ENCODE measurements around the gene PDE1A. TPM values are rescaled to one million over a fixed set of nuclear protein-coding genes. Genes with fewer than 3 reads are reported as not detected.

Gene PDE1A
- total and polyA plus RNA-seq, 2 donors (not counting 1 experiment from before 2014, with no cell fraction given): 0.07 TPM; not detected in 1

DNA sequence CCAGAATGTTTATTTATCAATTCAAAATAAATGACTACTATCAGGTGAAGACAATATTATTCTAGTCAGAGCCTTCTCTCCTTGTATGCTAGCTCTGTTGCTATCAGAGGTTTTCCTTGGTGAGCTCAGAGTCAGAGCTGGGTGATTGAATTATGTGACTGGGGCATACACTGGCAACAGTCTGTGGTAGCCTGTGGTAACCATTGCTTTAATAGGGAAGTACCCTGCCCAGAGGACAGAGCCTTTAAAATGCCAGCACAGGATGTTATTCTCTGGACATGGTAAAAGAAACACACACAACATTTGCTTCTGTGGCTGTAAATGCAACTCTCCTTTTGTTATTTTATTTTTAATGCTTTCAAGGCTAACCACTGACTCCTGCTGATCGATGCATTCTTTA, 316.5 kb downstream of the PDE1A start:
- DNase-seq: no peak
- H3K4me2 ChIP-seq (replicated peaks; ENCODE audit: low read depth, low read length, poor library complexity, severe bottlenecking): no peak overlapping the region
- no peak overlapping the region for H3K4me3 ChIP-seq (ENCODE audit: control extremely low read depth in 1 of 5, extremely low read depth in 1 of 5, insufficient read depth in 1 of 5, low read depth in 2 of 5, low read length in 4 of 5)
- ChIA-PET CTCF (no interaction called here), POLR2A (no interaction called here)
- peaks cover 13% of the 10 kb centered on the region for H3K27me3 Mint-ChIP-seq
- no peaks in the 10 kb centered on the region for H4K20me1 ChIP-seq (ENCODE audit: control insufficient read depth, insufficient read depth, low read length, poor library complexity, severe bottlenecking)
- H3K27ac ChIP-seq (ENCODE audit: low read length in 2 of 2): no peak overlapping the region
- H3K9me3 Mint-ChIP-seq (ENCODE audit: insufficient read depth): no peaks in the 10 kb centered on the region
- no peak overlapping the region for H3K9ac ChIP-seq (ENCODE audit: low read length)
- H3K36me3 ChIP-seq (replicated peaks in 1 of 2; ENCODE audit: control extremely low read depth in 1 of 2, control insufficient read depth in 1 of 2, extremely low read depth in 1 of 2, insufficient read depth in 2 of 2, low read length in 1 of 2): no peaks in the 10 kb centered on the region
- no peaks in the 10 kb centered on the region for H3K27me3 ChIP-seq (replicated peaks in 1 of 4; ENCODE audit: control extremely low read depth in 1 of 4, control insufficient read depth in 3 of 4, insufficient read depth in 4 of 4, low read length in 3 of 4)
- no peak overlapping the region for H3K4me3 Mint-ChIP-seq
- ATAC-seq (ENCODE audit: low read depth): no peak
- H3K4me1 ChIP-seq (ENCODE audit: control insufficient read depth in 2 of 2, insufficient read depth in 2 of 2, low read length in 2 of 2): no peaks in the 10 kb centered on the region
- no peak overlapping the region for H2AFZ ChIP-seq (ENCODE audit: insufficient read depth, low read depth, low read length, poor library complexity, severe bottlenecking)
- no CpG with 5 or more reads among the region's 1 CpG for WGBS (ENCODE audit: insufficient coverage)
- H3K27ac Mint-ChIP-seq: no peak overlapping the region
- H3K79me2 ChIP-seq (ENCODE audit: control insufficient read depth, insufficient read depth, low read length): no peaks in the 10 kb centered on the region
- TF ChIP-seq EZH2 (IDR thresholded peaks at IDR 0.05; ENCODE audit: borderline replicate concordance, insufficient read depth, low read depth, low read length, poor library complexity, severe bottlenecking): no peak
- TF ChIP-seq, protein P1, sequence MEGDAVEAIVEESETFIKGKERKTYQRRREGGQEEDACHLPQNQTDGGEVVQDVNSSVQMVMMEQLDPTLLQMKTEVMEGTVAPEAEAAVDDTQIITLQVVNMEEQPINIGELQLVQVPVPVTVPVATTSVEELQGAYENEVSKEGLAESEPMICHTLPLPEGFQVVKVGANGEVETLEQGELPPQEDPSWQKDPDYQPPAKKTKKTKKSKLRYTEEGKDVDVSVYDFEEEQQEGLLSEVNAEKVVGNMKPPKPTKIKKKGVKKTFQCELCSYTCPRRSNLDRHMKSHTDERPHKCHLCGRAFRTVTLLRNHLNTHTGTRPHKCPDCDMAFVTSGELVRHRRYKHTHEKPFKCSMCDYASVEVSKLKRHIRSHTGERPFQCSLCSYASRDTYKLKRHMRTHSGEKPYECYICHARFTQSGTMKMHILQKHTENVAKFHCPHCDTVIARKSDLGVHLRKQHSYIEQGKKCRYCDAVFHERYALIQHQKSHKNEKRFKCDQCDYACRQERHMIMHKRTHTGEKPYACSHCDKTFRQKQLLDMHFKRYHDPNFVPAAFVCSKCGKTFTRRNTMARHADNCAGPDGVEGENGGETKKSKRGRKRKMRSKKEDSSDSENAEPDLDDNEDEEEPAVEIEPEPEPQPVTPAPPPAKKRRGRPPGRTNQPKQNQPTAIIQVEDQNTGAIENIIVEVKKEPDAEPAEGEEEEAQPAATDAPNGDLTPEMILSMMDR (IDR thresholded peaks at IDR 0.05): no peak
- peaks cover 0 to 4% (median 0%) of the 10 kb centered on the region in 3 donors for H3K9me3 ChIP-seq (ENCODE audit: control extremely low read depth in 1 of 3, control insufficient read depth in 2 of 3, insufficient read depth in 1 of 3, low read length in 2 of 3)
- no peaks in the 10 kb centered on the region for H3K4me1 Mint-ChIP-seq
- intact Hi-C loops (cut with micrococcal nuclease): no loop called here

DNA sequence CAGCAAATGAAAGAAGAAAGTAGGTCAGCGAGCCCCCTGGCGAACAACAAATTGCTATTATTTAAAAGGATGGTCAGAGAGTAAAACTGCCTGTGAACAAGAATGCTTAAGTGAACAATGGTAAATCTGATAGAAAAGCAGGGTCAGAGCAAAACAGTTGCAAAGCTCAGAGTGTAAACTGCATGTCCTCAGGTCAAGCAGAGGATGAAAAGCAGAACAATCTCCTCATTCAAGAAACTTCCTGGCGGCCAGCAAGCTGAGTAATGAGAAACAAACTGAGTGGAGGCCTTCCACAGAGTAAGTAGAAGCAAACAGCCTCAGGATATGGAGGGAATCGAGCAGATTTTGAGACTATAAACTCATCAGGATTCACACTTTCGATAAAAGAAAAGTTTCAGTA, 323.3 kb downstream of the PDE1A start:
- no peak for TF ChIP-seq EZH2 (IDR thresholded peaks at IDR 0.05; ENCODE audit: borderline replicate concordance, insufficient read depth, low read depth, low read length, poor library complexity, severe bottlenecking)
- TF ChIP-seq, protein P1 (IDR thresholded peaks at IDR 0.05): no peak
- no peak overlapping the region for H3K4me3 ChIP-seq (ENCODE audit: control extremely low read depth in 1 of 5, extremely low read depth in 1 of 5, insufficient read depth in 1 of 5, low read depth in 2 of 5, low read length in 4 of 5)
- H4K20me1 ChIP-seq (ENCODE audit: control insufficient read depth, insufficient read depth, low read length, poor library complexity, severe bottlenecking): no peaks in the 10 kb centered on the region
- no peaks in the 10 kb centered on the region for H3K4me1 Mint-ChIP-seq
- WGBS (ENCODE audit: insufficient coverage): 87% methylated on average over 3 of the region's 5 CpGs
- intact Hi-C loops (cut with micrococcal nuclease): no loop called here
- H3K27ac Mint-ChIP-seq: no peak overlapping the region
- no peaks in the 10 kb centered on the region for H3K27me3 Mint-ChIP-seq
- no peak overlapping the region for H3K4me3 Mint-ChIP-seq
- no peaks in the 10 kb centered on the region for H3K79me2 ChIP-seq (ENCODE audit: control insufficient read depth, insufficient read depth, low read length)
- peaks cover 0 to 4% (median 0%) of the 10 kb centered on the region in 3 donors for H3K9me3 ChIP-seq (ENCODE audit: control extremely low read depth in 1 of 3, control insufficient read depth in 2 of 3, insufficient read depth in 1 of 3, low read length in 2 of 3)
- ATAC-seq (ENCODE audit: low read depth) (no peak), DNase-seq (no peak)
- H3K36me3 ChIP-seq (replicated peaks in 1 of 2; ENCODE audit: control extremely low read depth in 1 of 2, control insufficient read depth in 1 of 2, extremely low read depth in 1 of 2, insufficient read depth in 2 of 2, low read length in 1 of 2): no peaks in the 10 kb centered on the region
- no peaks in the 10 kb centered on the region for H3K9me3 Mint-ChIP-seq (ENCODE audit: insufficient read depth)
- CTCF ChIA-PET: no interaction called here
- H3K4me2 ChIP-seq (replicated peaks; ENCODE audit: low read depth, low read length, poor library complexity, severe bottlenecking): no peak overlapping the region
- POLR2A ChIA-PET: no interaction called here
- H2AFZ ChIP-seq (ENCODE audit: insufficient read depth, low read depth, low read length, poor library complexity, severe bottlenecking): no peak overlapping the region
- H3K4me1 ChIP-seq (ENCODE audit: control insufficient read depth in 2 of 2, insufficient read depth in 2 of 2, low read length in 2 of 2): no peaks in the 10 kb centered on the region
- H3K9ac ChIP-seq (ENCODE audit: low read length): no peak overlapping the region
- H3K27me3 ChIP-seq (replicated peaks in 1 of 4; ENCODE audit: control extremely low read depth in 1 of 4, control insufficient read depth in 3 of 4, insufficient read depth in 4 of 4, low read length in 3 of 4): no peaks in the 10 kb centered on the region
- H3K27ac ChIP-seq (ENCODE audit: low read length in 2 of 2): no peak overlapping the region

All from B cell (primary cell).